ENCODE data around the gene ZBTB48.
"Not testable (repeated sequence)": the region's sequence is repeated elsewhere in the genome, so short reads cannot be mapped to it uniquely, and the experiment has no call there.

The ZBTB48 gene

DNA sequence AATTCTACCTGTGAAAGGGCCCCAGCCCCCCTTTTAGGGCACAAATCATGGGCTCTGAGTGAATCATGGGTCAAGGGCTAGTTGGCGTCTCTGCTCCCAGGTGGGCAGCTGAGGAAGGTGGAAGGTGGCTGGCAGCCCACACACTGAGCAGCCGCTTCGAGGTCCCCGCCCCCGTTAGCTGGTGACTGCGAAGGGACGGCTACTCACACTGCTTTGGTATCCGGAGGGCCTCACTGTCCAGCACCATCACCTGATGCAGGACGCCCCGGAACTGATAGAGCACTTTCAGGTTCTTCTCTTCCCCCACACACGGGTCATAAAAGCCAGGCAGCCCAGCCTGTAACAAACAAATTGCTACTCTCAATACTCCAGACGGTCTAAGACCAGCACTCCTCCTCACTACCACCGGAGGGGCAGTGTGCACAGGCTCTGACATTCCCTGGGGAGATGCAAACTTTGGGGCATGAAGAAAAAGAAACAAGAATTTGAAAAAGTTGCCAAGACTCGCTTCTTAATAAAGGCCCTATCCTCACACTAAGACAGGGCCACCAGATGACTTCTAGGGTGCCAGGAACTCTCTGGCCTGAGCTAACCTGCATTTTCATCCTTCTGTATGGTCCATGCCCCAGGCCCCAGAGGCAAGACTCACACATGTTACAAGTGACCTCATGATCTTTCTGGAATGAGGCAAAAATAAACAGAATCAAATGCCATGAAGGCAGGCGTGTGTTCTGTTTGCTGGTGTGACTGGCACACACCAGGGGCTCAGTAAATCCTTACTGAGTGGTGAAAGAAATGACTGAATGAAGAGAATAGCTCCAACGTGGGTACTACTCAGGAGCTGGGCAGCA is 56.3 kb downstream of the ZBTB48 start:
- no peak for DNase-seq

DNA sequence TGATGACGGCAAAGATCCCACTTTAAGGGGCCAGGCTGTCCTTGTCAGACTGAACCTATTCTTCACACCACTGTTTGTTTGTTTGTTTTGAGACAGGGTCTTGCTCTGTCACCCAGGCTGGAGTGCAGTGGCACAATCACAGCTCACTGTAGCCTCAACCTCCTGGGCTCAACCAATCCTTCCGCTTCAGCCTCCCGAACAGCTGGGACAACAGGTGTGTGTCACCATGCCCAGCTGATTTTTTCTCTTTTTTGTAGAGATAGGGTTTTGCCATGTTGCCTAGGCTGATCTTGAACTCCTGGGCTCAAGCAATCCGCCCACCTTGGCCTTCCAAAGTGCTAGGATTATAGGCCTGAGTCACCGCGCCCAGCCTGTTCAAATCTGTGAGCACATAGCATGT is 57.0 kb downstream of the ZBTB48 start:
- not testable (repeated sequence) for DNase-seq

- no peak for DNase-seq
These were observed 58.0 kb downstream of the ZBTB48 start for GRCh38 chr1:6637770-6638169.

DNA sequence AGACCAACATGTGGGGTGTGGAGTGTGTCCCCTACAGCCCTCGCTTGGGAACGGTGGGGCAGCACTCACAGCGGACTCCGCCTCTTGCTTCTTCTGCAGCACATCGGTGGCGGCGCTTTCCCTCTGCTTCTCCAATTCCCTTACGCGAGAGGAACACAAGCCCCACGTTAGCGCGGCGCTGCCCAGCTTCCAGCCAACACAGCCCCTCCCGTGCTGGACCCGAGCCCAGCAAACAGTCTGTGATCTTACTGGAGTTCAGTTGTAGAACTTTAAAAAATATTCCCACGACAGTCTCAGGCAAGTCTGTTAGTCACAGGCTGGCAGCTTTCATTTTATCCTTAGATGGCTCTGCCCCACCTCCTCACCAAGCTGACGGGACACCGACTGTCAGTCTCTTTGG is 58.4 kb downstream of the ZBTB48 start:
- DNase-seq = no peak

Measured in CD4-positive, alpha-beta T cell treated with Interleukin-4 for 1 hour (primary cell).